T-cell (primary cell): ENCODE results near the gene AKAP13. TPM values are rescaled to one million over a fixed set of nuclear protein-coding genes. Genes with fewer than 3 reads are reported as not detected.

Source experiments
- ATAC-seq, 4 experiments: fragments of 200-7000 bp in 3 of 4; fragments of 150-1000 bp in 1 of 4; cut with Tn5 transposase; replicated peaks in 1 of 4; 1 replicate in 3 of 4; 2 replicates in 1 of 4; pipeline ENCODE4 v1.10.0; 2021; ENCODE audit warnings: moderate library complexity in 3 of 4, mild to moderate bottlenecking in 2 of 4, moderate number of reproducible peaks in 1 of 4
- CTCF ChIA-PET, 2 donors: fragments of 300-600 bp; sonication (Branson Sonifier 250); formaldehyde crosslinking; loops; one replicate each; lab custom pipeline; 2022; ENCODE audit warnings: antibody characterized with exemption in 2 of 2; lab: Charles Lee
- POLR2A ChIA-PET, 2 donors: fragments of 300-600 bp; sonication (Branson Sonifier 250); formaldehyde crosslinking; loops; one replicate each; lab custom pipeline; 2022; ENCODE audit warnings: antibody characterized with exemption in 2 of 2; lab: Charles Lee
- DNase-seq, 35 experiments: peaks; one replicate each; pipeline versions ENCODE4 v3.0.0 to v3.0.0-alpha.2; 2013 to 2023
- H3K27ac ChIP-seq: one replicate; pipeline ENCODE4 v1.5.1; 2013; ENCODE audit warnings: low read length
- H3K27me3 ChIP-seq, 2 experiments: replicated peaks in 1 of 2; 1 replicate in 1 of 2; 2 replicates in 1 of 2; pipeline versions ENCODE4 v1.6.1 to v1.7.0; 2013; ENCODE audit warnings: low read length in 1 of 2, mixed read lengths in 1 of 2; ENCODE audit not compliant: control insufficient read depth in 2 of 2, insufficient read depth in 2 of 2; ENCODE audit errors: extremely low read depth in 1 of 2
- H3K36me3 ChIP-seq, 2 donors: 1 replicate in 1 of 2; 2 replicates in 1 of 2; pipeline versions ENCODE4 v1.6.1 to v1.7.0; 2013; ENCODE audit warnings: low read length in 1 of 2; ENCODE audit not compliant: control insufficient read depth in 2 of 2, insufficient read depth in 1 of 2; ENCODE audit errors: extremely low read depth in 1 of 2
- H3K4me1 ChIP-seq, 2 experiments: 1 replicate in 1 of 2; 2 replicates in 1 of 2; pipeline versions ENCODE4 v1.6.1 to v1.7.0; 2013; ENCODE audit warnings: low read length in 2 of 2, mixed read lengths in 1 of 2; ENCODE audit not compliant: insufficient read depth in 2 of 2, control insufficient read depth in 1 of 2; ENCODE audit errors: extremely low read depth in 1 of 2
- H3K4me3 ChIP-seq, 2 donors: 1 replicate in 1 of 2; 2 replicates in 1 of 2; pipeline versions ENCODE4 v1.5.1 to v1.7.0; 2013; ENCODE audit warnings: mild to moderate bottlenecking in 2 of 2, low read length in 1 of 2, moderate library complexity in 1 of 2; ENCODE audit not compliant: control insufficient read depth in 1 of 2; ENCODE audit errors: extremely low read depth in 1 of 2
- H3K9me3 ChIP-seq: 2 replicates; pipeline ENCODE4 v1.7.0; 2013
- H3K27ac Mint-ChIP-seq, 2 donors: one replicate each; pipeline ENCODE4 v1.8.0; 2020 to 2021; ENCODE audit warnings: mild to moderate bottlenecking in 2 of 2, mixed read lengths in 2 of 2
- H3K27me3 Mint-ChIP-seq, 2 donors: one replicate each; pipeline ENCODE4 v1.8.0; 2021 to 2022; ENCODE audit warnings: mixed read lengths in 2 of 2
- H3K36me3 Mint-ChIP-seq: one replicate; pipeline ENCODE4 v1.8.0; 2021; ENCODE audit warnings: mixed read lengths
- H3K4me1 Mint-ChIP-seq, 3 donors: one replicate each; pipeline ENCODE4 v1.8.0; 2020 to 2022; ENCODE audit warnings: mixed read lengths in 3 of 3, mild to moderate bottlenecking in 1 of 3
- H3K4me3 Mint-ChIP-seq, 3 donors: one replicate each; pipeline ENCODE4 v1.8.0; 2020 to 2022; ENCODE audit warnings: mild to moderate bottlenecking in 3 of 3, mixed read lengths in 3 of 3, moderate library complexity in 3 of 3
- H3K9me3 Mint-ChIP-seq, 3 donors: one replicate each; pipeline ENCODE4 v1.8.0; 2020 to 2022; ENCODE audit warnings: mixed read lengths in 3 of 3
- WGBS: methylation state at CpG from one replicate; pipeline ENCODE4 v1.1.5; 2013; ENCODE audit warnings: missing lambda C conversion rate; ENCODE audit not compliant: insufficient coverage; 5-methylcytosine and 5-hydroxymethylcytosine counted together
- total RNA-seq, 35 experiments: library from RNA in 6 of 35; stranded (reverse) in 6 of 35; fragments of 120-200 nt in 1 of 35; gene quantifications; one replicate each; pipeline versions ENCODE4 v1.2.1 to v1.2.4 and lab custom pipeline; 2013 to 2026

The AKAP13 gene
- total RNA-seq, 5 donors from 2014 or later (not counting 1 experiment from before 2014, with no cell fraction given), result 232 to 391 (median 281) TPM

GRCh38 chr15:85614059-85614458 lies 233.7 kb downstream of the AKAP13 start:
- Histone ChIP-seq H3K27me3 (no peaks in the 10 kb centered on the region), H3K36me3 (peaks cover 6 to 16% of the 10 kb centered on the region in 2 donors), H3K4me3 (no peak overlapping the region), H3K4me1 (peaks cover 0 to 3% of the 10 kb centered on the region in 2 experiments), H3K9me3 (no peaks in the 10 kb centered on the region), H3K27ac (no peak overlapping the region)
- no peak overlapping the region for H3K4me3 Mint-ChIP-seq
- no peaks in the 10 kb centered on the region for H3K9me3 Mint-ChIP-seq
- peaks cover 14 to 22% (median 21%) of the 10 kb centered on the region in 3 donors for H3K4me1 Mint-ChIP-seq
- no peaks in the 10 kb centered on the region for H3K27me3 Mint-ChIP-seq
- no peak for ATAC-seq
- no peak for DNase-seq
- peak overlapping the region; percentile 37 to 68 for H3K27ac Mint-ChIP-seq
- CTCF ChIA-PET, result no interaction called here
- POLR2A ChIA-PET, result interaction anchor here in 1 of 2 donors (0.6 kb wide), 1 partner anchor 235 kb away, joined by 12 read pairs; no protein-coding TSS in a partner anchor
- 96% methylated on average over 3 of the region's 5 CpGs for WGBS
- H3K36me3 Mint-ChIP-seq, result peaks cover 13% of the 10 kb centered on the region

DNA sequence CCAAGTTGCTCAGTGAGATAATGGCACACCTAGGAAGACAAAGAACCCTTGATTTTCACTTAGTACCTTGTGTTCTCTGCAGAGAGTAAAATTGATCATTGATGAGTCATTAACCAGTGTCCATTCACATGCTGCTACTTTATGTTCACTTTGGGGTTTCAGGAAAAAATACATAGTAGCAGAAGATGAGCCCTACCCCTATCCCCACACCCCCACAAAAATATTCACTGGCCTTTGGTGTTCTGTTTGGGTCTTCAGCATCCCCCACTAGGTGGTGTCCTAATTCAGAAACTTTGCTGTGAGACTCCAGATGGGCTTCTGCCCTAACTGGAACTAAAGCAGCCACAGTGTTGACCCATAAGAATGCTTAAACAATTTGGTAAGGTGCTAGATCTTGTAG lies 235.5 kb downstream of the AKAP13 start:
- Mint-ChIP-seq H3K27ac (peak overlapping the region; percentile 9 to 16), H3K4me3 (no peak overlapping the region), H3K36me3 (peaks cover 10% of the 10 kb centered on the region), H3K27me3 (no peaks in the 10 kb centered on the region), H3K4me1 (peaks cover 14 to 21% (median 20%) of the 10 kb centered on the region in 3 donors), H3K9me3 (no peaks in the 10 kb centered on the region)
- peak in 3 of 4 experiments; percentile 27 to 40 (median 33) for ATAC-seq
- ChIA-PET POLR2A (interaction anchor here in 1 of 2 donors (0.6 to 1.0 kb wide), 2 partner anchors 16 to 66 kb away, joined by 3 to 5 read pairs; no protein-coding TSS in a partner anchor), CTCF (interaction anchor here in 1 of 2 donors (1.4 kb wide), 1 partner anchor 10 kb away, joined by 4 read pairs; no protein-coding TSS in a partner anchor)
- Histone ChIP-seq H3K36me3 (peaks cover 6 to 10% of the 10 kb centered on the region in 2 donors), H3K27ac (no peak overlapping the region), H3K4me1 (peaks cover 11 to 20% of the 10 kb centered on the region in 2 experiments), H3K27me3 (no peaks in the 10 kb centered on the region), H3K9me3 (no peaks in the 10 kb centered on the region), H3K4me3 (no peak overlapping the region)
- peak in 11 of 35 experiments; percentile 7 to 70 (median 17) for DNase-seq

DNA sequence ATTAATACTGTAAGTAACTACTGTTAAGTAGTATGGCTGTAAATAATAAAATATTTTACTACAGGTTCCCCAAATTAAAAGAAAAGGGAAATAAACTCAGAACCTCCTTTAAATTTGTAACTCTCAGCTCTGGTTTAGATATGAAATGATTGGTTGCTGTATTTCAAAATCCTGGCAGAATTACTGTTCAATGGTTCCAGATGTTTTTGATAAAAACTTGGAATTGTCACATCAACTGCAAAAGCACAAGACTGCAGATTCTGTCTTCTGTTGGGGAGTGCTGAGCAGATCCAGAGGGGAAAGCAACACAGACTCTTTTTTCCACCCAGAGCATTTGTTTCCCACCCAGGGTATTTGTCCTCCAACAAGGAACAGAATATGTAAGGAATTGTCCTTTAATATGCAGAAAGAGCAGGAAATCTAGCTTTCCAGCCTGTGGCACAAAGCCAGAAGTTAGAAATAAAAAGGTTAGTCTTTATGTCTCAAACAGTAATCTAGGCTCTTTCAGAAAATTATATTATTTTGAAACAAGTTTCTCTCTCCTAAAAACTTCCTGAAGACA lies 236.2 kb downstream of the AKAP13 start:
- no peaks in the 10 kb centered on the region for H3K9me3 Mint-ChIP-seq
- H3K4me1 Mint-ChIP-seq, result peaks cover 14 to 20% (median 17%) of the 10 kb centered on the region in 3 donors
- Histone ChIP-seq H3K4me3 (no peak overlapping the region), H3K9me3 (no peaks in the 10 kb centered on the region), H3K4me1 (peaks cover 11 to 23% of the 10 kb centered on the region in 2 experiments), H3K27me3 (no peaks in the 10 kb centered on the region), H3K36me3 (peaks cover 0 to 6% of the 10 kb centered on the region in 2 donors), H3K27ac (peak overlapping the region; percentile 41)
- no peak overlapping the region for H3K4me3 Mint-ChIP-seq
- ChIA-PET CTCF (interaction anchor here in 1 of 2 donors (0.9 to 1.4 kb wide), 2 partner anchors 9 kb away, joined by 3 to 4 read pairs; no protein-coding TSS in a partner anchor), POLR2A (interaction anchor here in 1 of 2 donors (0.6 to 1.0 kb wide), 2 partner anchors 17 to 65 kb away, joined by 3 to 5 read pairs; no protein-coding TSS in a partner anchor)
- no peaks in the 10 kb centered on the region for H3K27me3 Mint-ChIP-seq
- H3K27ac Mint-ChIP-seq, result peak overlapping the region; percentile 41 to 56
- DNase-seq (no peak), ATAC-seq (no peak)
- H3K36me3 Mint-ChIP-seq, result peaks cover 3% of the 10 kb centered on the region

- ATAC-seq, result no peak
Observed at GRCh38 chr15:85618228-85618505, 237.8 kb downstream of the AKAP13 start.

DNA sequence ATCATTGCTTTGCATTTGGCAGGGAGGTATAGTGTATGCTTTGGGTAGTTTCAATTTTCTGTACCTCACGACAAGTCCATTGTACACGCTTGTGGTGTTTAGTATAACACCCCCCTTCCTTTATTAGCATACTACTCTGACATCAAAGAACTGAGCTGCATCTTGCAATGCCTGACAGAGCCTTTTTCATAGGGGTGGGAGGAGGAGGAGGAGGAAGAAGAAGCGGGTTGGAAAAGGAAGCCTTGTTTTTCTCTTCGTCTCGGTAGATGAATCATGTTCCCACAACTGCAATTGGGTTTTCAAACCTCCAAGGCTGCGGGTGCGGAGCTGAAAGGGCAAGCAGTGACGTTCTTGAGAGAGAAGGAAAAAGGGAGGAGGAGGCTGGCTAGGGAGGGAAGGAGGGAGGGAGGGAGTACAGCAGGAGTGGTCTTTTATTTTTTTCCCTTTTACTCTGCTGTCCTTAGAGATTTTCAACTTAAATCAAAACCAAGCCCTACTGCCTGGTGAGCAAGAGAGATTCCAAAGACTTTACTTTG lies 238.6 kb downstream of the AKAP13 start:
- H3K27me3 ChIP-seq, result no peaks in the 10 kb centered on the region
- no peaks in the 10 kb centered on the region for H3K9me3 ChIP-seq
- peak in 24 of 35 experiments; percentile 3 to 69 (median 16) for DNase-seq
- peaks cover 38 to 43% (median 38%) of the 10 kb centered on the region in 3 donors for H3K4me1 Mint-ChIP-seq
- H3K27ac Mint-ChIP-seq, result no peak overlapping the region
- no peaks in the 10 kb centered on the region for H3K36me3 Mint-ChIP-seq
- ChIA-PET CTCF (interaction anchor here in 1 of 2 donors (0.7 to 1.3 kb wide), 11 partner anchors 11 to 323 kb away, joined by 3 to 9 read pairs (median 3); no protein-coding TSS in a partner anchor), POLR2A (interaction anchor here (0.5 to 1.2 kb wide), 8 partner anchors 14 to 339 kb away, joined by 3 to 6 read pairs (median 3); no protein-coding TSS in a partner anchor)
- peak; percentile 72 to 85 (median 80) for ATAC-seq
- H3K4me3 ChIP-seq, result peak overlapping the region; percentile 6 to 35
- 0% methylated on average over 3 of the region's 8 CpGs for WGBS
- no peaks in the 10 kb centered on the region for H3K9me3 Mint-ChIP-seq
- peaks cover 17 to 26% of the 10 kb centered on the region in 2 experiments for H3K4me1 ChIP-seq
- peaks cover 0 to 4% of the 10 kb centered on the region in 2 donors for H3K36me3 ChIP-seq
- peak overlapping the region; percentile 72 for H3K27ac ChIP-seq
- H3K27me3 Mint-ChIP-seq, result no peaks in the 10 kb centered on the region
- no peak overlapping the region for H3K4me3 Mint-ChIP-seq

More at GRCh38 chr15:85618228-85618505, 237.8 kb downstream of the AKAP13 start:
- no peak for DNase-seq
- H3K36me3 Mint-ChIP-seq, result no peaks in the 10 kb centered on the region
- H3K4me3 Mint-ChIP-seq, result no peak overlapping the region
- H3K4me3 ChIP-seq, result no peak overlapping the region
- H3K27me3 Mint-ChIP-seq, result no peaks in the 10 kb centered on the region
- WGBS, result no CpG with 5 or more reads among the region's 1 CpG
- peak overlapping the region; percentile 72 for H3K27ac ChIP-seq
- H3K27ac Mint-ChIP-seq, result no peak overlapping the region
- no peaks in the 10 kb centered on the region for H3K9me3 Mint-ChIP-seq
- H3K36me3 ChIP-seq, result peaks cover 0 to 4% of the 10 kb centered on the region in 2 donors
- peaks cover 11 to 23% of the 10 kb centered on the region in 2 experiments for H3K4me1 ChIP-seq
- ChIA-PET CTCF (interaction anchor here in 1 of 2 donors (1.2 to 1.3 kb wide), 2 partner anchors 74 to 85 kb away, joined by 3 read pairs; no protein-coding TSS in a partner anchor), POLR2A (interaction anchor here (0.6 to 1.1 kb wide), 8 partner anchors 11 to 338 kb away, joined by 3 to 6 read pairs (median 4); no protein-coding TSS in a partner anchor)
- H3K9me3 ChIP-seq, result no peaks in the 10 kb centered on the region
- peaks cover 29 to 34% (median 30%) of the 10 kb centered on the region in 3 donors for H3K4me1 Mint-ChIP-seq
- no peaks in the 10 kb centered on the region for H3K27me3 ChIP-seq

- Histone ChIP-seq H3K36me3 (peaks cover 0 to 4% of the 10 kb centered on the region in 2 donors), H3K9me3 (no peaks in the 10 kb centered on the region), H3K27me3 (no peaks in the 10 kb centered on the region), H3K27ac (peak overlapping the region; percentile 72), H3K4me3 (no peak overlapping the region), H3K4me1 (peaks cover 29 to 37% of the 10 kb centered on the region in 2 experiments)
- 90% methylated on average over 4 of the region's 9 CpGs for WGBS
- DNase-seq (peak in 3 of 35 experiments; percentile 11 to 29 (median 23)), ATAC-seq (no peak)
- Mint-ChIP-seq H3K27ac (no peak overlapping the region), H3K4me3 (no peak overlapping the region), H3K4me1 (peaks cover 46 to 50% (median 48%) of the 10 kb centered on the region in 3 donors), H3K27me3 (no peaks in the 10 kb centered on the region), H3K36me3 (no peaks in the 10 kb centered on the region), H3K9me3 (no peaks in the 10 kb centered on the region)
- CTCF ChIA-PET, result interaction anchor here in 1 of 2 donors (1.2 to 1.3 kb wide), 2 partner anchors 23 to 25 kb away, joined by 3 to 9 read pairs; no protein-coding TSS in a partner anchor
- POLR2A ChIA-PET, result interaction anchor here (0.6 to 1.0 kb wide), 5 partner anchors 20 to 289 kb away, joined by 3 to 5 read pairs (median 3); no protein-coding TSS in a partner anchor
Observed at GRCh38 chr15:85619992-85620689, 239.7 kb downstream of the AKAP13 start.
